Fibroblast of the aortic adventitia (primary cell): ENCODE results near the gene XYLT1. TPM values are rescaled to one million over a fixed set of nuclear protein-coding genes. Genes with fewer than 3 reads are reported as not detected.

Experiments
- DNase-seq: peaks from one replicate; pipeline ENCODE4 v3.0.0-alpha.2; 2010; ENCODE audit warnings: low read depth
- H3K4me3 ChIP-seq: 2 replicates; pipeline ENCODE4 v1.5.1; 2011; ENCODE audit warnings: low read depth, mild to moderate bottlenecking, control low read depth, low read length, moderate library complexity
- CTCF ChIP-seq: IDR thresholded peaks from 2 replicates; pipeline ENCODE4 v1.5.1; 2011; ENCODE audit warnings: mild to moderate bottlenecking, low read length, control low read depth, inconsistent platforms; ENCODE audit not compliant: insufficient read depth
- total RNA-seq: library from RNA; depleted of rRNA; stranded (reverse); fragments of >200 nt; gene quantifications from 2 replicates; pipeline ENCODE4 v1.2.3, GENCODE V29; 2012; ENCODE audit warnings: low replicate concordance

The XYLT1 gene
- total RNA-seq, 1 donor = 32.7 TPM

GRCh38 chr16:17265154-17265553 is 205.6 kb downstream of the XYLT1 start:
- H3K4me3 ChIP-seq = no peak overlapping the region
- TF ChIP-seq CTCF = no peak
- no peak for DNase-seq

- no peak for TF ChIP-seq CTCF
- H3K4me3 ChIP-seq = no peak overlapping the region
Measured at GRCh38 chr16:17261197-17261858, 209.4 kb downstream of the XYLT1 start.

GRCh38 chr16:17260276-17260849 is 210.4 kb downstream of the XYLT1 start:
- no peak for TF ChIP-seq CTCF
- H3K4me3 ChIP-seq = no peak overlapping the region
- DNase-seq = no peak

More at GRCh38 chr16:17261197-17261858, 209.4 kb downstream of the XYLT1 start:
- no peak for DNase-seq

- no peak overlapping the region for H3K4me3 ChIP-seq
- DNase-seq = no peak
- TF ChIP-seq CTCF = no peak
Measured at GRCh38 chr16:17259751-17260270, 210.9 kb downstream of the XYLT1 start.

- no peak for TF ChIP-seq CTCF
- H3K4me3 ChIP-seq = no peak overlapping the region
- DNase-seq = no peak
Measured at GRCh38 chr16:17258848-17259713, 211.7 kb downstream of the XYLT1 start.

GRCh38 chr16:17258077-17258599 is 212.6 kb downstream of the XYLT1 start:
- no peak overlapping the region for H3K4me3 ChIP-seq
- no peak for DNase-seq
- no peak for TF ChIP-seq CTCF
